Upper lobe of left lung (tissue), 6 donors: ENCODE measurements around the gene LRCOL1. TPM values are rescaled to one million over a fixed set of nuclear protein-coding genes. Genes with fewer than 3 reads are reported as not detected.
A peak's percentile ranks its signal among the peaks of the same experiment; 100 is the strongest.

ENCODE experiments used
- ATAC-seq, 2 donors: fragments of 200-7000 bp; cut with Tn5 transposase; one replicate each; pipeline ENCODE4 v1.9.1; 2022; ENCODE audit warnings: mild to moderate bottlenecking in 2 of 2, moderate library complexity in 2 of 2; ENCODE audit not compliant: low FRiP score in 2 of 2
- DNase-seq, 2 donors: peaks; one replicate each; pipeline ENCODE4 v3.0.0-alpha.2; 2019 to 2020
- H3K27ac ChIP-seq, 4 donors: fragments of 200-600 bp; sonication (generic); one replicate each; pipeline ENCODE4 v1.5.1; 2016 to 2019
- H3K27me3 ChIP-seq, 4 donors: fragments of 200-600 bp; sonication (generic); one replicate each; pipeline ENCODE4 v1.5.1; 2017 to 2019
- H3K36me3 ChIP-seq, 4 donors: fragments of 200-600 bp; sonication (generic); one replicate each; pipeline ENCODE4 v1.5.1; 2016 to 2019
- H3K4me1 ChIP-seq, 4 donors: fragments of 200-600 bp; sonication (generic); one replicate each; pipeline ENCODE4 v1.5.1; 2018 to 2019
- H3K4me3 ChIP-seq, 4 donors: fragments of 200-600 bp; sonication (generic); one replicate each; pipeline ENCODE4 v1.5.1; 2017 to 2019; ENCODE audit warnings: mild to moderate bottlenecking in 2 of 4, moderate library complexity in 1 of 4
- H3K9me3 ChIP-seq, 4 donors: fragments of 200-600 bp; sonication (generic); one replicate each; pipeline ENCODE4 v1.5.1; 2018 to 2019
- EP300 ChIP-seq, 4 donors: sonication (generic); formaldehyde crosslinking; IDR thresholded peaks; one replicate each; pipeline ENCODE4 v1.5.1; 2017; ENCODE audit warnings: antibody characterized with exemption in 4 of 4, control low read depth in 2 of 4
- POLR2A ChIP-seq, 4 donors: fragments of 450-650 bp; IDR thresholded peaks; one replicate each; pipeline ENCODE4 v1.5.1; 2016 to 2017; ENCODE audit warnings: antibody characterized with exemption in 4 of 4, mild to moderate bottlenecking in 2 of 4
- POLR2AphosphoS5 ChIP-seq, 2 donors: sonication (generic); formaldehyde crosslinking; IDR thresholded peaks; one replicate each; pipeline ENCODE4 v1.5.1; 2017; ENCODE audit warnings: antibody characterized with exemption in 2 of 2
- WGBS, 2 donors: methylation state at CpG; one replicate each; pipeline ENCODE4 v1.1.5; 2017 to 2018; 5-methylcytosine and 5-hydroxymethylcytosine counted together
- total RNA-seq, 6 donors: library from RNA; depleted of rRNA in 4 of 6; stranded (reverse); fragments of >200 nt in 4 of 6; gene quantifications; one replicate each; pipeline versions ENCODE4 v1.1.0 to v1.2.1, GENCODE V29; 2016 to 2021
- TF ChIP-seq, protein P1 (sequence below), 6 experiments: fragments of 450-650 bp in 4 of 6; fragments of 200-600 bp in 2 of 6; sonication (generic) in 2 of 6; IDR thresholded peaks; one replicate each; pipeline ENCODE4 v1.5.1; 2016 to 2019; ENCODE audit warnings: antibody characterized with exemption in 6 of 6
- donor health status: DM: no; HTN: no; CAD: no; lungs with moderate emphysema.
- donor health status: DM: no; HTN: yes; CAD: no; lungs with severe emphysema.

Gene LRCOL1
- total RNA-seq, 6 donors from 2014 or later, result 0.92 to 3.7 TPM; not detected in 4

DNA sequence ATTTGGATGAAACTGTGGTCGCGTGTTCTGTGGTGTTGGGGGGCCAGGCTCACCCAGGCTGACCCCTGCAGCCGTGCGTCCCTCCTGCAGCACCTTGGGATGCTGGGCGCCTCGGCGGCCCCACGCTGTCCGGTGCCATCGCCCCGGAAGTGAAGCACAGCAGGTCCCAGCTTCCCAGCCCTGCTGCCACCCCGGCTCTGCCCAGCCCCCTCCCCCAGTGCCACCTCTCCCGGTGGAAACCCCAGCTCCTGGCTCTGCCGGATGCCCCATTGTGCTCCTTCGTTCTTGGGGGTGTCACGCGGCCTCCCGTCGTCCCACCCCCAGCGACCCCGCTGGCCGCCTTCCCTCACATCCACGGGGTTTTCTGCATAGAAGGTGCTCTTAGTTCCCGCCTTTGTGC lies 25.2 kb downstream of the LRCOL1 start:
- ATAC-seq, result no peak

DNA sequence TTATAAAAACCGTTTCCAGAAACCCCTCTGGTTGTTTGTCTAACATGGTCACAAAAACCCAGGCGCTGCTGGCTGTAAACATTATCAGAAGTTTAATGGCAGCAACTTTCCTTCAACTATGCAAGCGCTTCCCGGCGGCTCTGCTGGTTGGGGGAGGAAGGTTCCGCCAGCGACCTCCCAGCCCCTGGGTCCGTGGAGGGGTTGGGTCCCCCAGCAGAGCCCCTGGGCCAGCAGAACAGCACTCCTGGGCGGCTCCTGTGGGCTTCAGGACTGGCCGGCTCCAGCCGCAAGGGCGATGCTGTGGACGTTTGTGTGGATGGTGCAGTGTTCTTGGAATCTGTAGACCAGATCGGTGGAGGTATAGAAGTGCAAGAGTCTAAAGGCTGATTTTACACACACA lies 26.0 kb downstream of the LRCOL1 start:
- no peak for TF ChIP-seq EP300 (IDR thresholded peaks at IDR 0.05)
- TF ChIP-seq POLR2A (IDR thresholded peaks at IDR 0.05), result no peak
- no peak for TF ChIP-seq POLR2AphosphoS5 (IDR thresholded peaks at IDR 0.05)
- TF ChIP-seq, protein P1, sequence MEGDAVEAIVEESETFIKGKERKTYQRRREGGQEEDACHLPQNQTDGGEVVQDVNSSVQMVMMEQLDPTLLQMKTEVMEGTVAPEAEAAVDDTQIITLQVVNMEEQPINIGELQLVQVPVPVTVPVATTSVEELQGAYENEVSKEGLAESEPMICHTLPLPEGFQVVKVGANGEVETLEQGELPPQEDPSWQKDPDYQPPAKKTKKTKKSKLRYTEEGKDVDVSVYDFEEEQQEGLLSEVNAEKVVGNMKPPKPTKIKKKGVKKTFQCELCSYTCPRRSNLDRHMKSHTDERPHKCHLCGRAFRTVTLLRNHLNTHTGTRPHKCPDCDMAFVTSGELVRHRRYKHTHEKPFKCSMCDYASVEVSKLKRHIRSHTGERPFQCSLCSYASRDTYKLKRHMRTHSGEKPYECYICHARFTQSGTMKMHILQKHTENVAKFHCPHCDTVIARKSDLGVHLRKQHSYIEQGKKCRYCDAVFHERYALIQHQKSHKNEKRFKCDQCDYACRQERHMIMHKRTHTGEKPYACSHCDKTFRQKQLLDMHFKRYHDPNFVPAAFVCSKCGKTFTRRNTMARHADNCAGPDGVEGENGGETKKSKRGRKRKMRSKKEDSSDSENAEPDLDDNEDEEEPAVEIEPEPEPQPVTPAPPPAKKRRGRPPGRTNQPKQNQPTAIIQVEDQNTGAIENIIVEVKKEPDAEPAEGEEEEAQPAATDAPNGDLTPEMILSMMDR (IDR thresholded peaks at IDR 0.05), result no peak
- no peaks in the 10 kb centered on the region for H3K4me1 ChIP-seq
- WGBS, 2 donors, result 88 to 92% methylated on average over 13 to 14 of the region's 14 CpGs
- no peak overlapping the region for H3K27ac ChIP-seq
- DNase-seq (peak in 1 of 2 donors; percentile 73), ATAC-seq (no peak)
- peaks cover 0 to 40% (median 20%) of the 10 kb centered on the region in 4 donors for H3K36me3 ChIP-seq
- no peak overlapping the region for H3K4me3 ChIP-seq
- H3K9me3 ChIP-seq, result no peaks in the 10 kb centered on the region
- H3K27me3 ChIP-seq, result no peaks in the 10 kb centered on the region

More for the DNA sequence above, 25.2 kb downstream of the LRCOL1 start:
- Histone ChIP-seq H3K9me3 (no peaks in the 10 kb centered on the region), H3K27ac (no peak overlapping the region), H3K27me3 (no peaks in the 10 kb centered on the region), H3K36me3 (peaks cover 0 to 34% (median 20%) of the 10 kb centered on the region in 4 donors), H3K4me3 (no peak overlapping the region), H3K4me1 (no peaks in the 10 kb centered on the region)
- 87 to 91% methylated on average over 23 to 24 of the region's 24 CpGs for WGBS, 2 donors
- TF ChIP-seq POLR2AphosphoS5 (IDR thresholded peaks at IDR 0.05) (no peak), EP300 (IDR thresholded peaks at IDR 0.05) (no peak), POLR2A (IDR thresholded peaks at IDR 0.05) (no peak)
- TF ChIP-seq, protein P1 (IDR thresholded peaks at IDR 0.05), result no peak
- DNase-seq, result peak in 1 of 2 donors; percentile 70

DNA sequence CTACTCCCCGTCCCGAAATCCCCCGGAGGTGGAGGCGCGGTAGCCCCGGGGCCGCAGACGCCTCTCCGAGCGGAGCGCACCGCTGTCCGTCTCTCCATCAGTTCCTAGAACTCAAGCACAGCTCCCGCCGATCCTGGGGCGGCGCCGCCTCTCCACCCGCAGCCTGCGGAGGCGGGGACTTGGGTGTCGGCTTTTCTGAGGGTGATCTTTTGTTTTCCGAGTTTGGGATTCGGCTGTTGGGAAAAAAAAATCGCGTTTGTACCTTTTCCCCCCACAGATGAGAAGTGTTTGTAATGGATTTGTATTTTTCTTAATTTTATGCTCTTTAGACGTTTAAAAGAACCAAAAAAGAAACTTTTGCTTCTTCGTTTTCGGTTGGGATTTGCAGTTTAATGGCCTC lies 26.6 kb downstream of the LRCOL1 start:
- no peaks in the 10 kb centered on the region for H3K9me3 ChIP-seq
- DNase-seq, result no peak
- H3K27me3 ChIP-seq, result no peaks in the 10 kb centered on the region
- no peak overlapping the region for H3K27ac ChIP-seq
- H3K36me3 ChIP-seq, result peaks cover 0 to 41% (median 20%) of the 10 kb centered on the region in 4 donors
- ATAC-seq, result no peak
- H3K4me3 ChIP-seq, result no peak overlapping the region
- 87 to 88% methylated on average over 28 to 29 of the region's 29 CpGs for WGBS, 2 donors
- H3K4me1 ChIP-seq, result no peaks in the 10 kb centered on the region
- TF ChIP-seq POLR2A (IDR thresholded peaks at IDR 0.05) (no peak), EP300 (IDR thresholded peaks at IDR 0.05) (no peak), POLR2AphosphoS5 (IDR thresholded peaks at IDR 0.05) (no peak)
- TF ChIP-seq, protein P1 (IDR thresholded peaks at IDR 0.05), result no peak

DNA sequence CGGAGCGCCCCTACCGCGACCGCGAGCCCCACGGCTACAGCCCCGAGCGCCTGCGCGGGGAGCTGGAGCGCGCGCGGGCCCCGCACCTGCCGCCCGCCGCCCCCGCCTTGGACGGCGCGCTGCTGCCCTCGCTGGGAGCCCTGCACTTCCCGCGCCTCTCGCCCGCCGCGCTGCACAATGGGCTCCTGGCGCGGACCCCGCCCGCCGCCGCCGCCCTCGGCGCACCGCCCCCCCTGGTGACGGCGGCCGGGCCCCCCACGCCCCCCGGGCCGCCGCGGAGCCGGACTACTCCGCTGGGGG lies 27.0 kb downstream of the LRCOL1 start:
- TF ChIP-seq EP300 (IDR thresholded peaks at IDR 0.05), result no peak
- DNase-seq (peak in 1 of 2 donors; percentile 81), ATAC-seq (no peak)
- 93 to 100% methylated on average over 1 to 44 of the region's 50 CpGs for WGBS, 2 donors
- no peaks in the 10 kb centered on the region for H3K27me3 ChIP-seq
- no peak overlapping the region for H3K27ac ChIP-seq
- no peaks in the 10 kb centered on the region for H3K4me1 ChIP-seq
- H3K9me3 ChIP-seq, result no peaks in the 10 kb centered on the region
- peaks cover 0 to 44% (median 23%) of the 10 kb centered on the region in 4 donors for H3K36me3 ChIP-seq
- H3K4me3 ChIP-seq, result peak overlapping the region in 1 of 4 donors; percentile 21

DNA sequence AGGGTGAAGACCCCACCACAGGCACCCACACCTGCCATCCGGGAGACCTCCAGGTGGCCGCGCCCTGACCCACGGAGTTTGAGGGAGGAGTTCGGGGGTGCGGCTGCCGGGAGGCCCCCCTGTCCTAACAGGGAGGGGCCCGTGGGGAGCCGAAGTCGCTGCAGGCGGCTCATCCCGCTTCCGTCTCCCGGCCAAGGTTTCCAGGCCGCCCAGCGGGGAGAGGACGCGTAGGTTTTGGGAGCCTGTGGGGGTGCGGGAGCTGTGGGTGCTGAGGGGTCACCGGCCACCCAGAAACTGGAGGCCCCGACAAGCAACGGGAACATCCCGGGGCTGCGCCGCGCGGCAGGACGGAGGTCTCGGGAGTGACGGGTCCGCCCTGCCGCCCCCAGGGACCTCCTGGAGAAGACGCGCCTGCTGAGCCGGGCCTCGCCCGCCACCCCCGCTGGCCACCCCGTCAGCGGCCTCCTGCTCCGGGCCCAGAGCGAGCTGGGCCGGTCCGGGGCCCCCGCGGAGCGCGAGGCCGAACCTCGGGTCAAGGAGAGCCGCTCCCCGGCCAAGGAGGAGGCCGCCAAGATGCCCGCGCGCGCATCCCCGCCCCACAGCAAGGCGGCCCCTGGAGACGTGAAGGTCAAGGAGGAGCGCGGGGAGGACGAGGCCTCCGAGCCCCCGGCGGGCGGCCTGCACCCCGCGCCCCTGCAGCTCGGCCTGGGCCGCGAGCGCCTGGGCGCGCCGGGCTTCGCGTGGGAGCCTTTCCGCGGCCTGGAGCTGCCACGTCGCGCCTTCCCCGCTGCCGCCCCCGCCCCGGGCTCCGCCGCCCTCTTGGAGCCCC lies 27.6 kb downstream of the LRCOL1 start:
- peaks cover 0 to 46% (median 26%) of the 10 kb centered on the region in 4 donors for H3K36me3 ChIP-seq
- 93 to 94% methylated on average over 28 to 75 of the region's 89 CpGs for WGBS, 2 donors
- peak overlapping the region in 3 of 4 donors; percentile 18 to 30 (median 21) for H3K4me3 ChIP-seq

More for the DNA sequence above, 27.6 kb downstream of the LRCOL1 start:
- TF ChIP-seq, protein P1 (IDR thresholded peaks at IDR 0.05), result no peak
- peak in 1 of 2 donors; percentile 85 for DNase-seq
- H3K9me3 ChIP-seq, result no peaks in the 10 kb centered on the region
- peak overlapping the region in 1 of 4 donors; percentile 46 for H3K27ac ChIP-seq
- no peaks in the 10 kb centered on the region for H3K27me3 ChIP-seq
- H3K4me1 ChIP-seq, result no peaks in the 10 kb centered on the region
- peak in 1 of 2 donors; percentile 21 for ATAC-seq
